SK-N-MC (cell line): ENCODE measurements around the gene CELA2A.

ENCODE experiments used
- DNase-seq: peaks from one replicate; pipeline ENCODE4 v3.0.0-alpha.2; 2011; ENCODE audit warnings: low read depth, low spot score
- H3K27ac ChIP-seq: fragments of 200-600 bp; sonication (generic); 2 replicates; pipeline ENCODE4 v1.5.1; 2016; ENCODE audit warnings: mixed run types
- H3K36me3 ChIP-seq: fragments of 200-600 bp; sonication (generic); 2 replicates; pipeline ENCODE4 v1.6.1; 2017; ENCODE audit warnings: antibody characterized with exemption, low read length, mixed read lengths; ENCODE audit not compliant: insufficient read depth
- H3K4me3 ChIP-seq: fragments of 200-600 bp; sonication (generic); 2 replicates; pipeline ENCODE4 v1.5.1; 2016
- H3K9ac ChIP-seq: fragments of 200-600 bp; sonication (generic); 2 replicates; pipeline ENCODE4 v1.8.0; 2017; ENCODE audit warnings: mixed run types, mixed read lengths; ENCODE audit not compliant: insufficient read length
- H3K9me3 ChIP-seq: fragments of 200-600 bp; sonication (generic); 2 replicates; pipeline ENCODE4 v1.6.1; 2017; ENCODE audit warnings: low read depth, mild to moderate bottlenecking, antibody characterized with exemption, low read length, moderate library complexity, mixed read lengths
- EZH2 ChIP-seq: fragments of 200-600 bp; sonication (generic); IDR thresholded peaks from one replicate; pipeline ENCODE4 v1.6.1; 2017; ENCODE audit warnings: antibody characterized with exemption
- FOXP2 ChIP-seq: optimal IDR thresholded peaks from 2 replicates; pipeline ENCODE3; 2011; ENCODE audit warnings: mild to moderate bottlenecking, moderate library complexity; ENCODE audit not compliant: insufficient read depth; ENCODE audit errors: extremely low read length, control extremely low read depth
- POLR2AphosphoS5 ChIP-seq: IDR thresholded peaks from 2 replicates; pipeline ENCODE4 v1.6.1; 2012; ENCODE audit warnings: mild to moderate bottlenecking, low read depth, low read length, borderline replicate concordance

Gene CELA2A

GRCh38 chr1:15445390-15446122 lies 11.0 kb upstream of the CELA2A start:
- DNase-seq = no peak
- no peak overlapping the region for H3K27ac ChIP-seq
- TF ChIP-seq FOXP2 (no peak), POLR2AphosphoS5 (no peak), EZH2 (no peak)
- H3K9ac ChIP-seq = no peak overlapping the region
- no peaks in the 10 kb centered on the region for H3K36me3 ChIP-seq
- H3K9me3 ChIP-seq = no peaks in the 10 kb centered on the region
- no peak overlapping the region for H3K4me3 ChIP-seq

GRCh38 chr1:15446212-15446611 lies 10.3 kb upstream of the CELA2A start:
- no peak for TF ChIP-seq EZH2
- no peak for TF ChIP-seq FOXP2
- no peak for TF ChIP-seq POLR2AphosphoS5
- Histone ChIP-seq H3K36me3 (no peaks in the 10 kb centered on the region), H3K27ac (no peak overlapping the region), H3K4me3 (no peak overlapping the region), H3K9ac (no peak overlapping the region), H3K9me3 (no peaks in the 10 kb centered on the region)
- no peak for DNase-seq

GRCh38 chr1:15448877-15449462 lies 7.6 kb upstream of the CELA2A start:
- Histone ChIP-seq H3K9me3 (no peaks in the 10 kb centered on the region), H3K4me3 (no peak overlapping the region), H3K9ac (no peak overlapping the region), H3K27ac (no peak overlapping the region), H3K36me3 (no peaks in the 10 kb centered on the region)
- TF ChIP-seq EZH2 (no peak), FOXP2 (no peak), POLR2AphosphoS5 (no peak)
- DNase-seq = no peak

- no peak overlapping the region for H3K4me3 ChIP-seq
- H3K27ac ChIP-seq = no peak overlapping the region
- H3K9ac ChIP-seq = no peak overlapping the region
- DNase-seq = no peak
- no peaks in the 10 kb centered on the region for H3K9me3 ChIP-seq
- H3K36me3 ChIP-seq = no peaks in the 10 kb centered on the region
- TF ChIP-seq EZH2 (no peak), FOXP2 (no peak), POLR2AphosphoS5 (no peak)
These were observed 7.0 kb upstream of the CELA2A start for GRCh38 chr1:15449567-15449966.

- Histone ChIP-seq H3K4me3 (no peak overlapping the region), H3K36me3 (no peaks in the 10 kb centered on the region), H3K9ac (no peak overlapping the region), H3K27ac (no peak overlapping the region), H3K9me3 (no peaks in the 10 kb centered on the region)
- TF ChIP-seq POLR2AphosphoS5 (no peak), EZH2 (no peak), FOXP2 (no peak)
- no peak for DNase-seq
These were observed 5.4 kb upstream of the CELA2A start for GRCh38 chr1:15451014-15451722.

GRCh38 chr1:15452216-15452615 lies 4.3 kb upstream of the CELA2A start:
- TF ChIP-seq EZH2 = no peak
- TF ChIP-seq POLR2AphosphoS5 = no peak
- TF ChIP-seq FOXP2 = no peak
- no peaks in the 10 kb centered on the region for H3K36me3 ChIP-seq
- no peak for DNase-seq
- H3K9ac ChIP-seq = no peak overlapping the region
- H3K27ac ChIP-seq = no peak overlapping the region
- H3K4me3 ChIP-seq = no peak overlapping the region
- H3K9me3 ChIP-seq = no peaks in the 10 kb centered on the region

GRCh38 chr1:15452866-15453571 lies 3.5 kb upstream of the CELA2A start:
- no peak for TF ChIP-seq POLR2AphosphoS5
- no peak for TF ChIP-seq EZH2
- TF ChIP-seq FOXP2 = no peak
- H3K27ac ChIP-seq = no peak overlapping the region; the same call in 1 of the 2 replicates

GRCh38 chr1:15453734-15454133 lies 2.8 kb upstream of the CELA2A start:
- Histone ChIP-seq H3K4me3 (no peak overlapping the region), H3K9me3 (no peaks in the 10 kb centered on the region), H3K9ac (no peak overlapping the region), H3K27ac (no peak overlapping the region), H3K36me3 (no peaks in the 10 kb centered on the region)
- DNase-seq = no peak
- TF ChIP-seq FOXP2 (no peak), POLR2AphosphoS5 (no peak), EZH2 (no peak)

More at GRCh38 chr1:15452866-15453571, 3.5 kb upstream of the CELA2A start:
- Histone ChIP-seq H3K36me3 (no peaks in the 10 kb centered on the region), H3K9ac (no peak overlapping the region), H3K4me3 (no peak overlapping the region), H3K9me3 (no peaks in the 10 kb centered on the region)
- DNase-seq = no peak
